Cardiac muscle cell (in vitro differentiated cells and primary cell): ENCODE measurements around the gene LRTM1. TPM values are rescaled to one million over a fixed set of nuclear protein-coding genes. Genes with fewer than 3 reads are reported as not detected.
A peak's percentile ranks its signal among the peaks of the same experiment; 100 is the strongest.

ENCODE experiments used
- DNase-seq, 2 donors: peaks; one replicate each; pipeline versions ENCODE4 v3.0.0 to v3.0.0-alpha.2; 2010 to 2017; ENCODE audit warnings: low read depth in 1 of 2, low spot score in 1 of 2
- H3K27ac ChIP-seq: fragments of 200-600 bp; sonication (generic); 2 replicates; pipeline ENCODE4 v1.5.1; 2016
- H3K27me3 ChIP-seq: fragments of 200-600 bp; sonication (generic); 2 replicates; pipeline ENCODE4 v1.6.0; 2016; ENCODE audit warnings: control low read depth
- H3K36me3 ChIP-seq: fragments of 200-600 bp; sonication (generic); 2 replicates; pipeline ENCODE4 v1.5.1; 2016; ENCODE audit warnings: control low read depth
- H3K4me1 ChIP-seq: fragments of 200-600 bp; sonication (generic); 2 replicates; pipeline ENCODE4 v1.8.1; 2017; ENCODE audit warnings: low read depth, mild to moderate bottlenecking, mixed run types
- H3K4me3 ChIP-seq: fragments of 200-600 bp; sonication (generic); 2 replicates; pipeline ENCODE4 v1.5.1; 2016; ENCODE audit warnings: mild to moderate bottlenecking
- H3K9me3 ChIP-seq: fragments of 200-600 bp; sonication (generic); 2 replicates; pipeline ENCODE4 v1.5.1; 2017; ENCODE audit warnings: low read depth, mild to moderate bottlenecking, control low read depth
- CTCF ChIP-seq: IDR thresholded peaks from 2 replicates; pipeline ENCODE4 v1.5.1; 2012; ENCODE audit warnings: low read depth, mild to moderate bottlenecking, low read length
- polyA plus RNA-seq: library from polyadenylated mRNA; unstranded; fragments of >200 nt; fragmentation: Nextera tagmentation; extraction: Ambion mirVana; gene quantifications from 2 replicates; pipeline ENCODE4 v1.2.1, GENCODE V29; 2016
- total RNA-seq: library from RNA; depleted of rRNA; stranded (reverse); fragments of >200 nt; gene quantifications from 2 replicates; pipeline ENCODE4 v1.2.3, GENCODE V29; 2016

The LRTM1 gene
- total and polyA plus RNA-seq, 2 experiments from 2014 or later = 0.13 TPM; not detected in 1

GRCh38 chr3:54967731-54968161 lies 39.9 kb upstream of the LRTM1 start:
- peaks cover 3% of the 10 kb centered on the region for H3K4me1 ChIP-seq
- H3K4me3 ChIP-seq = no peak overlapping the region
- H3K27ac ChIP-seq = no peak overlapping the region
- DNase-seq = peak in 1 of 2 donors; percentile 9
- no peak for TF ChIP-seq CTCF
- no peaks in the 10 kb centered on the region for H3K27me3 ChIP-seq
- no peaks in the 10 kb centered on the region for H3K9me3 ChIP-seq
- no peaks in the 10 kb centered on the region for H3K36me3 ChIP-seq

GRCh38 chr3:54966979-54967378 lies 39.1 kb upstream of the LRTM1 start:
- Histone ChIP-seq H3K36me3 (no peaks in the 10 kb centered on the region), H3K27me3 (no peaks in the 10 kb centered on the region), H3K9me3 (no peaks in the 10 kb centered on the region), H3K4me3 (no peak overlapping the region), H3K27ac (no peak overlapping the region), H3K4me1 (peaks cover 3% of the 10 kb centered on the region)
- no peak for DNase-seq
- TF ChIP-seq CTCF = no peak

GRCh38 chr3:54965746-54966145 lies 37.9 kb upstream of the LRTM1 start:
- Histone ChIP-seq H3K27me3 (no peaks in the 10 kb centered on the region), H3K27ac (no peak overlapping the region)
- peak in 1 of 2 donors; percentile 33 for DNase-seq

GRCh38 chr3:54964081-54964480 lies 36.2 kb upstream of the LRTM1 start:
- no peaks in the 10 kb centered on the region for H3K9me3 ChIP-seq
- no peak overlapping the region for H3K27ac ChIP-seq
- H3K4me1 ChIP-seq = peaks cover 3% of the 10 kb centered on the region
- H3K27me3 ChIP-seq = no peaks in the 10 kb centered on the region
- no peak for TF ChIP-seq CTCF
- DNase-seq = no peak
- no peaks in the 10 kb centered on the region for H3K36me3 ChIP-seq
- no peak overlapping the region for H3K4me3 ChIP-seq

More at GRCh38 chr3:54965746-54966145, 37.9 kb upstream of the LRTM1 start:
- H3K4me3 ChIP-seq = no peak overlapping the region
- no peaks in the 10 kb centered on the region for H3K36me3 ChIP-seq
- no peak for TF ChIP-seq CTCF
- H3K4me1 ChIP-seq = peaks cover 3% of the 10 kb centered on the region
- no peaks in the 10 kb centered on the region for H3K9me3 ChIP-seq

- DNase-seq = no peak
- Histone ChIP-seq H3K27ac (no peak overlapping the region), H3K4me3 (no peak overlapping the region), H3K36me3 (no peaks in the 10 kb centered on the region), H3K4me1 (peaks cover 3% of the 10 kb centered on the region), H3K27me3 (no peaks in the 10 kb centered on the region), H3K9me3 (no peaks in the 10 kb centered on the region)
- TF ChIP-seq CTCF = no peak
Measured at GRCh38 chr3:54963641-54964040, 35.8 kb upstream of the LRTM1 start.

- Histone ChIP-seq H3K4me3 (no peak overlapping the region), H3K36me3 (no peaks in the 10 kb centered on the region), H3K9me3 (no peaks in the 10 kb centered on the region), H3K27me3 (no peaks in the 10 kb centered on the region), H3K27ac (no peak overlapping the region), H3K4me1 (peaks cover 3% of the 10 kb centered on the region)
- no peak for DNase-seq
- no peak for TF ChIP-seq CTCF
Measured at GRCh38 chr3:54962200-54962599, 34.3 kb upstream of the LRTM1 start.
